ENCODE measurements around the gene CLNS1A. TPM values are rescaled to one million over a fixed set of nuclear protein-coding genes. Genes with fewer than 3 reads are reported as not detected.

Gene CLNS1A
- total and polyA plus RNA-seq, 9 of the 15 experiments (the other 6 are each of a cell fraction or from before 2014, with no cell fraction given) = 146 to 472 (median 345) TPM

DNA sequence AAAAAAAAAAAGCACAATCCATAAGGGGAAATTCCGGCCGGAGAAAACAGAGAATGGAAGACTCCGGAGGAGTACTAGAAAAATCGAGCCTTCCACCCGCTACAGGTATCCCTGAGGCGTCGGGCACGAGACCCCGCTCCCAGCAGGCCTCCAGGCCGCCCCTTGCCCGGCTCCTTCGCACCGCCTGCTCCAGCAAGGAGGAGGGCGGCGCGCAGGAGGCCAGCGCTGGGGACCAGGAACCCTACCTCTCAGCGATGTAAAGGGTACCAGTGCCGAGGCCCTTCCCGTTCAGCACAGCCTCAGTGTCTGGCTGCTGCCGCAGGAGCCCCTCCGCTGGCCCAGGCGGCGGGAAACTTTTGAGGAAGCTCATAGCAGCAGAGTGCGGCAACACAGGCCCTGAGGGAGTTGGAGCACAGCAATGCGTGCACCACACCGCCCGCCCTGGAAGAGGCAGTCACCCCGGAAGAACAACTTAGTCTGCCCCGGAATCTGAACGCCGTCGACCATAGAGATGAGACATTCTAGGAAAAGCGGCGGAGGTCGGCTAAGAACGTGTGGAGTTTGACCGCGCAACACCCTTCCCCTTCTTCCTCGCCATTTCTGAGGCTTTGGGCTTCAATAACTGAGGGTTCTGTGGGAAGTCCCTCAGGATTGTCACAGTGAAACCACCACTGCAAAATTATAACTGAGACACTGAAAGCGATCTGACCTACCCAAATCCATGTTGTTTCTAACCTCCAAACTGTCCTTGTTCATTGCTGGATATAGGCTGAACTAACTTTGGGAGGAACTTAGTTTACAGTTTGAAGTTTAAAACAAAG, at the start of gene CLNS1A (continued):
- TF ChIP-seq SMARCE1 (IDR thresholded peaks at IDR 0.05) = peak; percentile 14; the same call in 1 of the 2 replicates
- TF ChIP-seq, protein P1, sequence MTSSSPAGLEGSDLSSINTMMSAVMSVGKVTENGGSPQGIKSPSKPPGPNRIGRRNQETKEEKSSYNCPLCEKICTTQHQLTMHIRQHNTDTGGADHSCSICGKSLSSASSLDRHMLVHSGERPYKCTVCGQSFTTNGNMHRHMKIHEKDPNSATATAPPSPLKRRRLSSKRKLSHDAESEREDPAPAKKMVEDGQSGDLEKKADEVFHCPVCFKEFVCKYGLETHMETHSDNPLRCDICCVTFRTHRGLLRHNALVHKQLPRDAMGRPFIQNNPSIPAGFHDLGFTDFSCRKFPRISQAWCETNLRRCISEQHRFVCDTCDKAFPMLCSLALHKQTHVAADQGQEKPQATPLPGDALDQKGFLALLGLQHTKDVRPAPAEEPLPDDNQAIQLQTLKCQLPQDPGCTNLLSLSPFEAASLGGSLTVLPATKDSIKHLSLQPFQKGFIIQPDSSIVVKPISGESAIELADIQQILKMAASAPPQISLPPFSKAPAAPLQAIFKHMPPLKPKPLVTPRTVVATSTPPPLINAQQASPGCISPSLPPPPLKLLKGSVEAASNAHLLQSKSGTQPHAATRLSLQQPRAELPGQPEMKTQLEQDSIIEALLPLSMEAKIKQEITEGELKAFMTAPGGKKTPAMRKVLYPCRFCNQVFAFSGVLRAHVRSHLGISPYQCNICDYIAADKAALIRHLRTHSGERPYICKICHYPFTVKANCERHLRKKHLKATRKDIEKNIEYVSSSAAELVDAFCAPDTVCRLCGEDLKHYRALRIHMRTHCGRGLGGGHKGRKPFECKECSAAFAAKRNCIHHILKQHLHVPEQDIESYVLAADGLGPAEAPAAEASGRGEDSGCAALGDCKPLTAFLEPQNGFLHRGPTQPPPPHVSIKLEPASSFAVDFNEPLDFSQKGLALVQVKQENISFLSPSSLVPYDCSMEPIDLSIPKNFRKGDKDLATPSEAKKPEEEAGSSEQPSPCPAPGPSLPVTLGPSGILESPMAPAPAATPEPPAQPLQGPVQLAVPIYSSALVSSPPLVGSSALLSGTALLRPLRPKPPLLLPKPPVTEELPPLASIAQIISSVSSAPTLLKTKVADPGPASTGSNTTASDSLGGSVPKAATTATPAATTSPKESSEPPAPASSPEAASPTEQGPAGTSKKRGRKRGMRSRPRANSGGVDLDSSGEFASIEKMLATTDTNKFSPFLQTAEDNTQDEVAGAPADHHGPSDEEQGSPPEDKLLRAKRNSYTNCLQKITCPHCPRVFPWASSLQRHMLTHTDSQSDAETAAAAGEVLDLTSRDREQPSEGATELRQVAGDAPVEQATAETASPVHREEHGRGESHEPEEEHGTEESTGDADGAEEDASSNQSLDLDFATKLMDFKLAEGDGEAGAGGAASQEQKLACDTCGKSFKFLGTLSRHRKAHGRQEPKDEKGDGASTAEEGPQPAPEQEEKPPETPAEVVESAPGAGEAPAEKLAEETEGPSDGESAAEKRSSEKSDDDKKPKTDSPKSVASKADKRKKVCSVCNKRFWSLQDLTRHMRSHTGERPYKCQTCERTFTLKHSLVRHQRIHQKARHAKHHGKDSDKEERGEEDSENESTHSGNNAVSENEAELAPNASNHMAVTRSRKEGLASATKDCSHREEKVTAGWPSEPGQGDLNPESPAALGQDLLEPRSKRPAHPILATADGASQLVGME (CRISPR knock-in tag; IDR thresholded peaks at IDR 0.05) = no peak
- peak in 1 of 2 experiments; percentile 96; a peak in 2 of 4 replicates for TF ChIP-seq KDM4B (IDR thresholded peaks at IDR 0.05; ENCODE audit: borderline replicate concordance in 2 of 2, low read depth in 1 of 2)
- peak; percentile 96 for TF ChIP-seq GABPB1 (CRISPR knock-in tag; IDR thresholded peaks at IDR 0.05)
- 0 out of 2 replicates have a peak, but pooled peaks have one; percentile 31 for TF ChIP-seq ZNF232 (CRISPR knock-in tag; IDR thresholded peaks at IDR 0.05)
- TF ChIP-seq, protein P2, sequence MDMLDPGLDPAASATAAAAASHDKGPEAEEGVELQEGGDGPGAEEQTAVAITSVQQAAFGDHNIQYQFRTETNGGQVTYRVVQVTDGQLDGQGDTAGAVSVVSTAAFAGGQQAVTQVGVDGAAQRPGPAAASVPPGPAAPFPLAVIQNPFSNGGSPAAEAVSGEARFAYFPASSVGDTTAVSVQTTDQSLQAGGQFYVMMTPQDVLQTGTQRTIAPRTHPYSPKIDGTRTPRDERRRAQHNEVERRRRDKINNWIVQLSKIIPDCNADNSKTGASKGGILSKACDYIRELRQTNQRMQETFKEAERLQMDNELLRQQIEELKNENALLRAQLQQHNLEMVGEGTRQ (CRISPR knock-in tag; IDR thresholded peaks at IDR 0.05) = no peak
- TF ChIP-seq HDAC6 (IDR thresholded peaks at IDR 0.05; ENCODE audit: low read depth, low read length) = no peak
- TF ChIP-seq, protein P3, sequence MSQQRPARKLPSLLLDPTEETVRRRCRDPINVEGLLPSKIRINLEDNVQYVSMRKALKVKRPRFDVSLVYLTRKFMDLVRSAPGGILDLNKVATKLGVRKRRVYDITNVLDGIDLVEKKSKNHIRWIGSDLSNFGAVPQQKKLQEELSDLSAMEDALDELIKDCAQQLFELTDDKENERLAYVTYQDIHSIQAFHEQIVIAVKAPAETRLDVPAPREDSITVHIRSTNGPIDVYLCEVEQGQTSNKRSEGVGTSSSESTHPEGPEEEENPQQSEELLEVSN (IDR thresholded peaks at IDR 0.05; ENCODE audit: borderline replicate concordance in 1 of 2, extremely low read depth in 1 of 2, insufficient read depth in 1 of 2, insufficient read length in 1 of 2, low read depth in 1 of 2, low read length in 1 of 2, poor library complexity in 1 of 2, severe bottlenecking in 1 of 2) = peak; percentile 86 to 92
- TF ChIP-seq, protein P4, sequence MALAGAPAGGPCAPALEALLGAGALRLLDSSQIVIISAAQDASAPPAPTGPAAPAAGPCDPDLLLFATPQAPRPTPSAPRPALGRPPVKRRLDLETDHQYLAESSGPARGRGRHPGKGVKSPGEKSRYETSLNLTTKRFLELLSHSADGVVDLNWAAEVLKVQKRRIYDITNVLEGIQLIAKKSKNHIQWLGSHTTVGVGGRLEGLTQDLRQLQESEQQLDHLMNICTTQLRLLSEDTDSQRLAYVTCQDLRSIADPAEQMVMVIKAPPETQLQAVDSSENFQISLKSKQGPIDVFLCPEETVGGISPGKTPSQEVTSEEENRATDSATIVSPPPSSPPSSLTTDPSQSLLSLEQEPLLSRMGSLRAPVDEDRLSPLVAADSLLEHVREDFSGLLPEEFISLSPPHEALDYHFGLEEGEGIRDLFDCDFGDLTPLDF (CRISPR knock-in tag; IDR thresholded peaks at IDR 0.05) = peak; percentile 40; the same call in 1 of the 2 replicates
- TF ChIP-seq KLF1 (tag; IDR thresholded peaks at IDR 0.05) = no peak
- TF ChIP-seq, protein P5, sequence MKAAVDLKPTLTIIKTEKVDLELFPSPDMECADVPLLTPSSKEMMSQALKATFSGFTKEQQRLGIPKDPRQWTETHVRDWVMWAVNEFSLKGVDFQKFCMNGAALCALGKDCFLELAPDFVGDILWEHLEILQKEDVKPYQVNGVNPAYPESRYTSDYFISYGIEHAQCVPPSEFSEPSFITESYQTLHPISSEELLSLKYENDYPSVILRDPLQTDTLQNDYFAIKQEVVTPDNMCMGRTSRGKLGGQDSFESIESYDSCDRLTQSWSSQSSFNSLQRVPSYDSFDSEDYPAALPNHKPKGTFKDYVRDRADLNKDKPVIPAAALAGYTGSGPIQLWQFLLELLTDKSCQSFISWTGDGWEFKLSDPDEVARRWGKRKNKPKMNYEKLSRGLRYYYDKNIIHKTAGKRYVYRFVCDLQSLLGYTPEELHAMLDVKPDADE (conservative IDR thresholded peaks at IDR 0.05; ENCODE audit: control insufficient read depth, low read depth, low read length) = peak; percentile 85; the same call in 1 of the 2 replicates
- TF ChIP-seq ZNF282 (CRISPR knock-in tag; IDR thresholded peaks at IDR 0.05) = no peak
- no peak for TF ChIP-seq HDAC3 (IDR thresholded peaks at IDR 0.05; ENCODE audit: borderline replicate concordance, partially characterized antibody)

Measured in K562 (cell line).